ENCODE measurements around the gene SLC25A41.

Gene SLC25A41

GRCh38 chr19:6433663-6434062 is at the start of gene SLC25A41:
Gene SLC25A41 (minus strand): TSS chr19:6433763. CDS start chr19:6433693, 70 bp downstream.
- no peak for DNase-seq (ENCODE audit: low spot score)

GRCh38 chr19:6483235-6483634 is 49.7 kb upstream of the SLC25A41 start:
- DNase-seq (ENCODE audit: low spot score), result no peak

DNA sequence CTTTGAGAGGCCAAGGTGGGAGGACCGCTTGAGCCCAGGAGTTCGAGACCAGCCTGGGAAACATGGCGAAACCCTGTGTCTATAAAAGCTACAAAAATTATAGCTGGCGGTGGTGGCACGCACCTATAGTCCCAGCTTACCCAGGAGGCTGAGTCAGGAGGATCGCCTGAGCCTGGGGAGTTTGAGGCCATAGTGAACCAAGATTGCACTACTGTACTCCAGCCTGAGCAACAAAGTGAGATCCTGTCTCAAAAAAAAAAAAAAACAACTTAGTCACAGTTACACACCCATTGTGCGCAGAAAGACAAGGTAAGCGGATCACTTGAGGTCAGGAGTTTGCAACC is 48.8 kb upstream of the SLC25A41 start:
- no peak for DNase-seq (ENCODE audit: low spot score)

- no peak for DNase-seq (ENCODE audit: low spot score)
Observed at GRCh38 chr19:6481541-6482342, 48.2 kb upstream of the SLC25A41 start, which contains the start of gene DENND1C. Gene DENND1C (minus strand): TSS chr19:6481787. CDS start chr19:6481695, 92 bp downstream.

DNA sequence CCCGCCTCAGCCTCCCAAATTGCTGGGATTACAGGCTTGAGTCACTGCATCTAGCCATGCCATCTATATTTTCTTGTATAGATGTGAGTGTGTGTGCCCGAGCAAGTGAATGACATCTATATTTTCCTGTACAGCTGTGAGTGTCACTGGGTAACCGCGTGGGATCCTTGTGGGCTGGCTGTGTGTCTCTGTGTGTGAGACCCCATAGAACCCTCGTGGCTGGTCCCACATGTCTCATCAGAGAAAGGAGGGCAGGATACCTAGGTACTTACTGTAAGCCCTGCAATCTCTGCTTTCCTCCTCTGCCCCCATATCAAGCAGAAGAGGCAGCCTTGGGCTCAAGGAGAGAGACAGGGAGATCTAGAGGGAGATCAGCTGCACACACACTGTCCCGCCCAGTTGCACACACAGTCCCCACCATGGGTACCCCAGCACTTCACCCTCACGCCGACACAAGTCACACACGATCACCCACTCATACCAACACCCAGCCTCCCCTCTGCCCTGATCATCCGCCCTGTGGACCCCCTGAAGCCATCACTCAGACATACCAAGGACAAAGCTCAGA is 47.4 kb upstream of the SLC25A41 start:
- DNase-seq (ENCODE audit: low spot score), result no peak

- no peak for DNase-seq (ENCODE audit: low spot score)
Observed at GRCh38 chr19:6479836-6480398, 46.4 kb upstream of the SLC25A41 start.

- no peak for DNase-seq (ENCODE audit: low spot score)
Observed at GRCh38 chr19:6478815-6479214, 45.3 kb upstream of the SLC25A41 start.

GRCh38 chr19:6476896-6477431 is 43.4 kb upstream of the SLC25A41 start:
- DNase-seq (ENCODE audit: low spot score), result no peak

- DNase-seq (ENCODE audit: low spot score), result no peak
Observed at GRCh38 chr19:6476155-6476895, 42.8 kb upstream of the SLC25A41 start.

DNA sequence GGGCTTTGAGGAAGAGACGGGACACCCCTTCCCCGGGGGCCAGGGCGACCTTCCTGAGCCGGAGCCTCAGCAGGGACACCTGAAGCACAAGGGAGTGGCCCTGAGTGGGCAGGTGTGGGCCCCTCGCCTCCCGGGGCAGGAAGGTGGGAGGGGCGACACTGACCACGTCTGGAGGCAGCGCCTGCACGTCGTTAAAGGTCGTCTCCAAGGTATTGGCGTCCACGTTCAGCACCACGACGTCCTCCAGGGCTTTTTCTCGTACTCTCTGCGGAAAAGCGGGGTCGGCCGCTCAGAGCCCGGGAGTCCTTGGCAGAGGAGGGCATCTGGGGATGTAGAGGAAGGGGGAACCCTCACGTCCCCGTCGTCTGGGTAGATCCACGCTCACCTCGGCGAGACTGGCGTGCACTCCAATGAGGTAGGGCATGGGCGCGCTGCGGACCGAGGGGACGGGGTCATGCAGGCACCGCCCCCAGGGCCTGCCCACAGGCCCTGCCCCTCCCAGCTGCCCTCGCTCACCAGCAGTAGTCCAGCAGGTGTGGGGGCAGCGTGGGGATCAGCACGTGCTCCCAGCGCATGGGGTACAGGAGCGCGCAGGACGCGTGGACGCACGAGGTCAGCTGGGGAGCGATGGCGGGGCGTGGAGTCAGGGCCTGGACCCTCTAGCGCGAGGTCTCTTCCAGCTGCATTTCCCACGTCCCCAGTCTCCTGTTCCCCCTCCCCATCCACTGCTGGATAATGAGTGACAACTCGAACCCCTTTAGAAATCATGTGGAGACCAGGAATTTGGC is 42.0 kb upstream of the SLC25A41 start:
- no peak for DNase-seq (ENCODE audit: low spot score)

GRCh38 chr19:6473647-6474046 is 40.1 kb upstream of the SLC25A41 start:
- no peak for DNase-seq (ENCODE audit: low spot score)

- no peak for DNase-seq (ENCODE audit: low spot score)
Observed at GRCh38 chr19:6472713-6473112, 39.1 kb upstream of the SLC25A41 start.

DNA sequence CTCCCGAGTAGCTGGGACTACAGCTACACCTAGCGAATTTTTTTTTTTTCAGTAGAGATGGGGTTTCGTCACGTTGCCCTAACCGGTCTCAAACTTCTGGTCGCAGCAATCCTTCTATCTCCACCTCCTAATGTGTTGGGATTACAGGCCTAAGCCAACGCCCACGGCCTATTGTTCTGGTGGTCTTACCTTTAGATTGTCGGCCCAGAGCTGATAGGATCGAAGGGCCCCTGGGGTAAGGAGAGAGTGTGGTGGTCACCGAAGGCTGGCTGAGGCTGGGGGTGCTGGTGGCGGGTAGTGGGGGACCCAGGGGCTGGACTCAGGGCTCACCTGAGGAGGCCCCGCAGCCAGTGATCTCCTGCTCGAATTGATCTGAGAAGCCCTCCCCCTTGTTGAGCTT is 37.5 kb upstream of the SLC25A41 start:
- DNase-seq (ENCODE audit: low spot score), result no peak

DNA sequence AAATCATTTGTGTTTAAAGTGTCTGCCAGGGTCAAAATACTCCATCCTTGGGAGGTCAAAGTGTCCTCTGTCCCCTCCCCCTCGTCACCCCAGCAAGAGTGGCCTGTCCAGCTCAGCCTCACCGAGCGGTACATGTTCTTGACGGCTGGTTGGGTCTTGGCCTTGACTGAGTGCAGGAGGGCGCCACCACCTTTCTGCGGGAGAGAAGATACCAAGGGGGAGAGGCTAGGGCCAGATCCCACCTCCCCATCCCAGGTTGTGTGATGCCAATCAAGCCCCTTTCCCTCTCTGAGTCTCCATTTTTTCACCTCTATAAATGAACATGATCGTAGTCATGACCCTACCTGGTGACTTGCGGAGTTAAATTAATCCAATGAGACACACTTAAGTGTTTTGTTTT is 36.6 kb upstream of the SLC25A41 start:
- no peak for DNase-seq (ENCODE audit: low spot score)

DNA sequence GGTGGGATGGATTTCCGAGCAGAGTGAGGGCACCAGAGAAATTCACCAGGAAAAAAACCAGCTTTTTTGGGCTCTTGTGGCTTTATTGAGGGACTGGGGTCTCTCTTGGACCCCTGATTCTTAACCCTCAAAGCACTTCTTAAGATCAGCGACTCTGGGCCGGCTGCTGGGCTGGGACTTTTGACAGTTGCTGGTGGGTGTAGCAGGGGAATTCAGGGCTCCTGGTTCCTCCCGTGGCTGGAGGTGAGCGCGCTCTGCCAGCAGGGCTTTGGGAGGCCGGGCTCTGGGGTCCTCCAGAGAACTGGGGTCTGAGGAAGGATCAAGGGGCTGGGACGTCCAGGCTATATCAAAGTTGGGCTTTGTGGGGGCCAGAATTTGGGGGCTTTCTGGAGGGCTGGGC is 33.8 kb upstream of the SLC25A41 start:
- DNase-seq (ENCODE audit: low spot score), result no peak

- DNase-seq (ENCODE audit: low spot score), result no peak
Observed at GRCh38 chr19:6466526-6467248, 33.1 kb upstream of the SLC25A41 start.

DNA sequence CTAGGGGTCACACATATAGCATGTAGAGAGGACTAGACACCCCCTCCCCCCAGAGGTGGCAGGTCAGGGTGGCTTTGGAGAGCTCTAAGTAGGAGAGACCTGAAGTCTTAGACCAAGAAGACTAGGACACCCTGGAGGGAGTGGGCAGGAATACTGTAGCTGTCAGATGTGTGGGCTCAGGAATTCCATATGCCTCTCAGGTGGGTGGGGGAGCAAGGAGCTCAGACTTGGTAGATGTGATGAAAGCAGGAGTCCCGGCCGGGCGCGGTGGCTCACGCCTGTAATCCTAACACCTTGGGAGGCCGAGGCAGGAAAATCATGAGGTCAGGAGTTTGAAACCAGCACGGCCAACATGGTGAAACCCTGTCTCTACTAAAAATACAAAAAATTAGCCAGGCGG is 32.1 kb upstream of the SLC25A41 start:
- DNase-seq (ENCODE audit: low spot score), result no peak

GRCh38 chr19:6465006-6465405 is 31.4 kb upstream of the SLC25A41 start:
- DNase-seq (ENCODE audit: low spot score), result no peak

DNA sequence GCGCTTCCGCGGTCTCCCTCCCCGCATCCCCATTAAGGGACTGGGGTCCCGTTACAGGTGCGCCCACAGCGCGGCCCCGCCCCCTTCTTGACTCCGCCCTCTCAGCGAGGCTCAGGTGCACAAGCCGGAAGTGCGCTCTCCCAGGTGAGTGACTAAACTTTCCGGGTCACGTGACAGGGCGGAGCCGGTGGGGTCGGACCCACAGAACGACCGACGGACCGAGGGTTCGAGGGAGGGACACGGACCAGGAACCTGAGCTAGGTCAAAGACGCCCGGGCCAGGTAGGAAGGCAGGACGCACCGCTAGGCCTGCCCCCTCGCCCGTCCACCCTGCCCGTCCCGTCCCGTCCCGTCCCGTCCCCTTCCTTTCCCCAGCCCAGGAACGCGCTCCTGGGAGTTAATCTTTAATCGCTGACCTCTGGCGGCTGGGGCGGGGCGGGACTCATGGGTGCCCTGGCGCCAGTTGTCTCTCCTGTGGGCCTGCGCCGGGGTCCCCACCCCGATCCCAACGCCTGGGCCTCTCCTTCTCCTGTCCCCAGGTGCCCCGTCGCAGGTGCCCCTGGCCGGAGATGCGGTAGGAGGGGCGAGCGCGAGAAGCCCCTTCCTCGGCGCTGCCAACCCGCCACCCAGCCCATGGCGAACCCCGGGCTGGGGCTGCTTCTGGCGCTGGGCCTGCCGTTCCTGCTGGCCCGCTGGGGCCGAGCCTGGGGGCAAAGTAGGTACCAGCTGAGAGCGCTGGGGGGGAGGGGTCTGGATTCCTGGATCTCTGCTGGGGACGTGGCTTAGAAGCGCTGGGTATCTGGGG is 30.7 kb upstream of the SLC25A41 start, which contains the start of gene CRB3:
CRB3 (plus strand) TSS at position 202 of the 804 bp plus-strand sequence; CDS start at position 633, 431 bp downstream.
- DNase-seq (ENCODE audit: low spot score), result no peak

Measured in hepatic stellate cell (primary cell).